Duodenal mucosa (tissue), 2 donors: Measurements from ENCODE around the gene NUP93.

ENCODE experiments used
- H3K27ac ChIP-seq: one replicate; pipeline ENCODE4 v1.7.0; 2013; ENCODE audit warnings: low read depth, low read length
- H3K27me3 ChIP-seq, 2 donors: one replicate each; pipeline ENCODE4 v1.7.0; 2013; ENCODE audit warnings: low read length in 2 of 2, control low read depth in 1 of 2; ENCODE audit not compliant: insufficient read depth in 2 of 2, control insufficient read depth in 1 of 2
- H3K36me3 ChIP-seq, 2 donors: one replicate each; pipeline ENCODE4 v1.7.0; 2013; ENCODE audit warnings: low read length in 2 of 2, control low read depth in 1 of 2; ENCODE audit not compliant: insufficient read depth in 2 of 2, control insufficient read depth in 1 of 2
- H3K4me1 ChIP-seq, 2 donors: one replicate each; pipeline ENCODE4 v1.7.0; 2013; ENCODE audit warnings: low read length in 2 of 2, control low read depth in 1 of 2; ENCODE audit not compliant: insufficient read depth in 2 of 2, control insufficient read depth in 1 of 2
- H3K4me3 ChIP-seq, 2 donors: one replicate each; pipeline ENCODE4 v1.7.0; 2013; ENCODE audit warnings: low read length in 2 of 2, low read depth in 1 of 2
- H3K9ac ChIP-seq, 2 donors: one replicate each; pipeline ENCODE4 v1.7.0; 2013; ENCODE audit warnings: low read length in 2 of 2, low read depth in 1 of 2
- H3K9me3 ChIP-seq, 2 donors: one replicate each; pipeline ENCODE4 v1.7.0; 2013; ENCODE audit warnings: low read length in 2 of 2, control low read depth in 1 of 2; ENCODE audit not compliant: control insufficient read depth in 1 of 2

The NUP93 gene

GRCh38 chr16:56741399-56741798, 11.5 kb downstream of the NUP93 start:
- Histone ChIP-seq H3K9me3 (no peaks in the 10 kb centered on the region), H3K27me3 (no peaks in the 10 kb centered on the region), H3K27ac (no peak overlapping the region), H3K4me3 (no peak overlapping the region), H3K9ac (no peak overlapping the region), H3K4me1 (peaks cover 3 to 10% of the 10 kb centered on the region in 2 donors), H3K36me3 (no peaks in the 10 kb centered on the region)

DNA sequence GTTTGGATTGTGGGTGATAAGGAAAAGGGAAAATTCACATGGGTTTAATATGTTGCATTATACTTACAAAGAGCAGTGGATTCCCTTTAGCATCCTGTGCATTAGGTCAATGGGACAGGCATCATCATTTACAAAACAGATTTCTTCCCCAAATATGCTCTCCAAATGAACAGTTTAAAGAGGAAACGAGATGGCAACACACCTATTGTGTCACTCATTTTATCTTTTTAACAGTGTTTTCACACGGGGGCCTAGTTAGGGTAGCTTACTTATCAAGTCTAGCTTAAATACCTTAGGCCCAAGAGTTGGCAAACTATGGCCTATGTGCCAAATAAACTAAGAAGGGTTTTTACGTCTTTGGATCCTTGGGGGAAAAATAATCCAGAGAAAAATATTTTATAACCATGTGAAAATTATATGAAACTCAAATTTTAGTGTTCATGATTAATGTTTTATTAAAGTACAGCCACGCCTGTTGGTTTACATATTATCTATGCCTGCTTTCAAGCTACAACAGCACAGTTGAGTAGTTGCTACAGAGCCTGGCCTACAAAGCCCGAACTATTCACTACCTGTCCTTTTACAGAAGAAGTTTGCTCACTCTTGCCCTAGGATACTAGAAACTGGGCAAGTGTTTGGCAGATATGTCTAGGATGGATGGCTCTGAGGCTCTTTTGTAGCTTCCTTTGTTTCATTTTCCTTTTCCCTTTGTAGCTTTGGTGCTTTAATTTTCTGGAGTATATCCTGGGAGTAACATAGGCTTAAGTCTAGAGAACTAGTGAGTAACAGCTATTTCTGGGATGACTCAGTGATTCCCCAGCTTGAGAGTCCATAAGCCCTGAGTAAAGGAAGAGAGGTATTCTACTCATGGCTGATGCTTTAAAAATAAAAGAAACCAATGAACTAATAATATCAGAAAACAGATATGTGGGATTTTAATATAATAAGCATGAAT, 12.4 kb downstream of the NUP93 start:
- no peaks in the 10 kb centered on the region for H3K27me3 ChIP-seq
- H3K4me3 ChIP-seq, result no peak overlapping the region
- no peaks in the 10 kb centered on the region for H3K36me3 ChIP-seq
- H3K9ac ChIP-seq, result no peak overlapping the region
- no peaks in the 10 kb centered on the region for H3K9me3 ChIP-seq
- H3K27ac ChIP-seq, result no peak overlapping the region
- H3K4me1 ChIP-seq, result peaks cover 3 to 10% of the 10 kb centered on the region in 2 donors

DNA sequence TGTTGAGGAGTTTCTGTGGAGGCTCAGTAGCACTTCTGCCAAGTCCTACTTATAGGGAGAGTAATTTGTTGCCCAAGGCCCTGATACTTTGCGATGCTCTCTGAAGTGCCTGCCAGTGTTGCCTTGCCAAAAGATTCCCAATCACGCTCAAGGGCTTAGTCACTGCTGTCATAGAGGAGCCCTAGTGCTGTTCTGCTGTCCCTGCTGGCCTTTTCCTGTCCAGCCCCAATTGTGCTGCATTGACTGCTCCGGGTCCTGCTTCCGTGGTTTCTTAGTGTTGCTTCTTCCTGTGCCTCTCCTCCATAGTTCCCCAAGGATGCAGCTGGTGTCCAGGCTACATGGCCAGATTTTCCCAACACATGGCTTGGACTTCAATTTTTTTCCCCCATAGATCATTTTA, 13.9 kb downstream of the NUP93 start:
- no peak overlapping the region for H3K9ac ChIP-seq
- H3K9me3 ChIP-seq, result no peaks in the 10 kb centered on the region
- peaks cover 3 to 8% of the 10 kb centered on the region in 2 donors for H3K36me3 ChIP-seq
- no peaks in the 10 kb centered on the region for H3K27me3 ChIP-seq
- H3K4me3 ChIP-seq, result no peak overlapping the region
- peaks cover 3 to 10% of the 10 kb centered on the region in 2 donors for H3K4me1 ChIP-seq
- no peak overlapping the region for H3K27ac ChIP-seq

- H3K27me3 ChIP-seq, result no peaks in the 10 kb centered on the region
- no peak overlapping the region for H3K4me3 ChIP-seq
- peaks cover 9 to 14% of the 10 kb centered on the region in 2 donors for H3K36me3 ChIP-seq
- H3K9ac ChIP-seq, result no peak overlapping the region
- H3K9me3 ChIP-seq, result no peaks in the 10 kb centered on the region
- peaks cover 3 to 10% of the 10 kb centered on the region in 2 donors for H3K4me1 ChIP-seq
- H3K27ac ChIP-seq, result no peak overlapping the region
These were observed 15.2 kb downstream of the NUP93 start for GRCh38 chr16:56744996-56745640.

GRCh38 chr16:56747486-56748045, 17.6 kb downstream of the NUP93 start:
- Histone ChIP-seq H3K27ac (no peak overlapping the region), H3K4me3 (no peak overlapping the region), H3K9me3 (no peaks in the 10 kb centered on the region), H3K36me3 (peaks cover 9 to 14% of the 10 kb centered on the region in 2 donors), H3K9ac (no peak overlapping the region), H3K27me3 (no peaks in the 10 kb centered on the region), H3K4me1 (peaks cover under 1 to 2% of the 10 kb centered on the region in 2 donors)

DNA sequence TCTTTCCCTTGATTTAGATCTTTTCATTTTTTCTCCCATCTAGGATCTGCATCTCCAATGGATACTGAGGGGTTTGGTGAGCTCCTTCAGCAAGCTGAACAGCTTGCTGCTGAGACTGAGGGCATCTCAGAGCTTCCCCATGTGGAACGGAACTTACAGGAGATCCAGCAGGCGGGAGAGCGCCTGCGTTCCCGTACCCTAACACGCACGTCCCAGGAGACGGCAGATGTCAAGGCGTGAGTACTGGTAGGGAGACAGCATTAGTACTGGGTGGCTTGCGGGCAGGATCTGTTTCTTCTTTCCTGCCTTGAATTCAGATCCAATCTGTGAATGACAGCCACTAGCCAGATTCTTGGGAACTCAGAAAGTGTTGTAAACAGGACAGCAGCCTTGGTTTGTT, 18.3 kb downstream of the NUP93 start:
- Histone ChIP-seq H3K27ac (no peak overlapping the region), H3K4me1 (no peaks in the 10 kb centered on the region), H3K9me3 (no peaks in the 10 kb centered on the region)

DNA sequence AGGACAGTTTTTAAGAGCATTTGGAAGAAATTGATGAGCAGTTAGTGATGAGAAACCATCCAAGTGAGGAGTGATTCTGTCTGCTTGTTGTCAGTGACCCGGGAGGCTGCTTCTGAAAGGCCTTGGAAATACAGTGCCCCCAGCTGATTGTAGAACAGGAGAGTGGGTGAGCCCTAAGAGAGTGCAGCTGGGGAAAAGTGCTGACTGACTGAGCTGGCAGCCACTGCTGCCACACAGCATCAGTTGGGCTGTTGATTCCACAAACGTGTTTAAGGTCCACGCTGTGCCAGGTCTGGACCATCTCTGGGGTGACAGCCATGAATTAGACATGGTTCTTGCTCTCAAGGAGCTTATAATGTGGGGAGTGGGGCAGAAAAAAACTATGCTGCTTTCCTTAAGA, 18.9 kb downstream of the NUP93 start:
- no peaks in the 10 kb centered on the region for H3K9me3 ChIP-seq
- peaks cover 9 to 14% of the 10 kb centered on the region in 2 donors for H3K36me3 ChIP-seq
- H3K9ac ChIP-seq, result no peak overlapping the region
- H3K27me3 ChIP-seq, result no peaks in the 10 kb centered on the region
- H3K4me1 ChIP-seq, result no peaks in the 10 kb centered on the region
- no peak overlapping the region for H3K4me3 ChIP-seq
- no peak overlapping the region for H3K27ac ChIP-seq

More for the DNA sequence above, 18.3 kb downstream of the NUP93 start:
- H3K9ac ChIP-seq, result no peak overlapping the region
- no peak overlapping the region for H3K4me3 ChIP-seq
- H3K27me3 ChIP-seq, result no peaks in the 10 kb centered on the region
- H3K36me3 ChIP-seq, result peaks cover 9 to 14% of the 10 kb centered on the region in 2 donors

- peaks cover 9 to 20% of the 10 kb centered on the region in 2 donors for H3K36me3 ChIP-seq
- no peak overlapping the region for H3K9ac ChIP-seq
- peaks cover 4 to 8% of the 10 kb centered on the region in 2 donors for H3K9me3 ChIP-seq
- no peaks in the 10 kb centered on the region for H3K4me1 ChIP-seq
- H3K27ac ChIP-seq, result no peak overlapping the region
- H3K27me3 ChIP-seq, result no peaks in the 10 kb centered on the region
- H3K4me3 ChIP-seq, result no peak overlapping the region
These were observed 20.0 kb downstream of the NUP93 start for GRCh38 chr16:56749672-56750491.

- Histone ChIP-seq H3K4me3 (no peak overlapping the region), H3K9me3 (peaks cover 4 to 11% of the 10 kb centered on the region in 2 donors), H3K4me1 (peaks cover 0 to under 1% of the 10 kb centered on the region in 2 donors), H3K27me3 (no peaks in the 10 kb centered on the region), H3K36me3 (peaks cover 9 to 18% of the 10 kb centered on the region in 2 donors), H3K27ac (no peak overlapping the region), H3K9ac (no peak overlapping the region)
These were observed 23.5 kb downstream of the NUP93 start for GRCh38 chr16:56753410-56753809.
